Muscle layer of colon (tissue), 2 donors: ENCODE data around the gene HOXA5.

Experiments used
- H3K27ac ChIP-seq: one replicate; pipeline ENCODE4 v1.7.0; 2013; ENCODE audit warnings: low read depth, mild to moderate bottlenecking, low read length, moderate library complexity
- H3K27me3 ChIP-seq, 2 donors: one replicate each; pipeline ENCODE4 v1.7.0; 2013; ENCODE audit warnings: low read length in 2 of 2, mild to moderate bottlenecking in 2 of 2; ENCODE audit not compliant: insufficient read depth in 2 of 2, control insufficient read depth in 1 of 2
- H3K36me3 ChIP-seq: one replicate; pipeline ENCODE4 v1.7.0; 2013; ENCODE audit warnings: mild to moderate bottlenecking, low read length; ENCODE audit not compliant: insufficient read depth
- H3K4me1 ChIP-seq: one replicate; pipeline ENCODE4 v1.7.0; 2013; ENCODE audit warnings: mild to moderate bottlenecking, low read length; ENCODE audit not compliant: insufficient read depth
- H3K4me3 ChIP-seq, 2 donors: one replicate each; pipeline ENCODE4 v1.7.0; 2013; ENCODE audit warnings: low read length in 2 of 2, low read depth in 1 of 2, mild to moderate bottlenecking in 1 of 2, moderate library complexity in 1 of 2
- H3K9ac ChIP-seq: one replicate; pipeline ENCODE4 v1.7.0; 2013; ENCODE audit warnings: low read length
- H3K9me3 ChIP-seq: one replicate; pipeline ENCODE4 v1.7.0; 2013; ENCODE audit warnings: mild to moderate bottlenecking, low read length
- donor health status: abdominal sarcoma.
- donor health status: Adenocarcinoma of cecum.

The HOXA5 gene

GRCh38 chr7:27123477-27124053 is 19.9 kb downstream of the HOXA5 start:
- Histone ChIP-seq H3K9me3 (no peaks in the 10 kb centered on the region), H3K4me3 (peak overlapping the region in 1 of 2 donors; percentile 33), H3K4me1 (peaks cover 70% of the 10 kb centered on the region), H3K36me3 (peaks cover 10% of the 10 kb centered on the region), H3K27ac (peak overlapping the region; percentile 53), H3K27me3 (no peaks in the 10 kb centered on the region), H3K9ac (no peak overlapping the region)

DNA sequence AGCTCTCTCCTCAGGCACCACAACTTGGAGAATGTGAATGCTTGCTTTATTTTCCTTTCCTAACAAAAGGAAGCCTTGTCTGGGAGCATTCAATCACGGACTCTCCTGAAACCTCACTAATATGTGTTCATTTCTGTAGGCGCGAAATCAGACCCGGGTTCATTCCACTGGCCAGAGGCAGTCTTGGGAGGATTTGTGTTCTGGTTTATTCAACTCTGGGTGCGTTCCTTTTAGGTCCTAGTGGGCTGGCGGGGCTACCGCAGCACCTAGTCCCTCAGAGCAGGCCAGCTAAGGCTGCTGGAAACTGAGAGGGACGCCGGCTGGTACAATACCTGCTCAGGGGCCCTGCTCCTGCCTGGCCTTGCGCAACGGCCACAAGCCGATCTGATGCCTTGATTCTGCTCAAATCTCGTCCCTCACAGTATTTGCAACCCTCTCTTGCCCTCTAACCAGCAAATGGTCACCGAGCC is 20.4 kb downstream of the HOXA5 start:
- Histone ChIP-seq H3K9ac (no peak overlapping the region), H3K27me3 (no peaks in the 10 kb centered on the region), H3K4me1 (peaks cover 69% of the 10 kb centered on the region), H3K27ac (peak overlapping the region; percentile 53), H3K9me3 (no peaks in the 10 kb centered on the region), H3K36me3 (peaks cover 10% of the 10 kb centered on the region), H3K4me3 (peak overlapping the region in 1 of 2 donors; percentile 8)

DNA sequence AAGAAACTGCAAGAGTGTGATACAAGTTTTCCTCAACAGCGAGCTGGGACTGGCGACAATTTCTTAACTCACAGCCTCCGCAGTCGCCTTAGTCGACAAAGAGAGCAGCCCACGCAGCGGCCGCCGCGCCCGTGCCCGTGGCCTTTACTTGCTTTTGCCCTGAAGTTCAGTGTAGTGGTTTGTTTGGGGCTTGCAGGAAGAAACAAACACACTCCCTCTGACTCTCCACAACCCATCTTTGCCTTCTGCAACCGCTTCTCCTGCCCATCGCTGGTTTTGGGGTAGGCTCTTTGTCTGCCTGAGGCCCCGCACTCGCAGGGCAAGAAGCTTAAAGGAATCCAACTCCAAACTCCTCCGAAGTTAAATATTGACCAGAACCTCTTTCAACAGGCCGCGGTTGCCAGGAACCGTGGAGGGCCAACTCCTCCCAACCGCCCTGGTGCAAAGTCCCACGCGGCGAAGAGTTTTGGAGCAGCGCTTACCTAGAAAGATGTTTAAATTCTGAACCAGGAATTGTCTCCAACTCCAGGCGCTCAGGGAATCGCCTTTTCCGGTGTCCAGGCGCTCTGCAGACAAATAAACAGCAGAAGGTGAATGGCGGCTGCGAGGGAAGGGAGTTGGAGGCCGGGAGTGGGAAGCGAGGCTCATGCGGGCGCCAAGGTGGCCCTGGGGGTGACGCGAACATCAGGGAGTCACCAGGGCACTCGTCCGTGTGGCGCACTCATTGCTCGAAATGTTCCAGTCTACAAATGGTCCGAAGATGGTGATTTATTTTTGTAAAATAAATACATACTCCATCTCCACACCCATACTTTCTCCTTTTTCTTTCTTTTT is 21.2 kb downstream of the HOXA5 start:
- Histone ChIP-seq H3K4me1 (peaks cover 62% of the 10 kb centered on the region), H3K27me3 (no peaks in the 10 kb centered on the region), H3K4me3 (peak overlapping the region in 1 of 2 donors; percentile 8), H3K27ac (peak overlapping the region; percentile 53), H3K36me3 (peaks cover 10% of the 10 kb centered on the region), H3K9me3 (no peaks in the 10 kb centered on the region), H3K9ac (no peak overlapping the region)

- H3K4me3 ChIP-seq, result peak overlapping the region in 1 of 2 donors; percentile 8
- no peaks in the 10 kb centered on the region for H3K9me3 ChIP-seq
- H3K36me3 ChIP-seq, result peaks cover 10% of the 10 kb centered on the region
- H3K4me1 ChIP-seq, result peaks cover 59% of the 10 kb centered on the region
- H3K27me3 ChIP-seq, result no peaks in the 10 kb centered on the region
- no peak overlapping the region for H3K9ac ChIP-seq
- no peak overlapping the region for H3K27ac ChIP-seq
These were observed 21.8 kb downstream of the HOXA5 start for GRCh38 chr7:27121684-27122076.

DNA sequence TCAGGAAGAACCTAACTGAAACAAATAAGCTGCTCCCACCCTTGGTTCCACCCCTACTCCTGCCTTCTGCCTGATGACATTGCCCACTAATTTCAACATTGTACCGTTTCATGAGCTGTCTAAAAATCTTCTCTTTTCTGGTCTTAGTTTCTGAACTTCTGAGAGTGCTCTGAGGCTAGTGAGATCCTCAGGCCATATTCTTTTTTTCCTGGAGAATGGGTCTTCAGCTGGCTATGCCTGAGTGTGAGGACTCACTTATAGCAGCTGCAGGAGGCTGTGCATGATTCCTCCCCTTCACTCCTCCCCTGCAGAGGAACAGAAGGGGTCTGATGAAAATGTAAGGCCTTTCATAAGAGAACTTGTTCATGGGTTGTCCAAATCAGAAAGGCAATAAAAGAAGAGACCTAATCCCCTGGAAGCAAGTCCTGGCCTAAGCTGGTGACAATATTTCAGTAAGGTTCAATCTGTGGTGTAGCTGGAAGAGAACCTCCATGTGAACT is 24.0 kb downstream of the HOXA5 start:
- H3K9ac ChIP-seq, result no peak overlapping the region

DNA sequence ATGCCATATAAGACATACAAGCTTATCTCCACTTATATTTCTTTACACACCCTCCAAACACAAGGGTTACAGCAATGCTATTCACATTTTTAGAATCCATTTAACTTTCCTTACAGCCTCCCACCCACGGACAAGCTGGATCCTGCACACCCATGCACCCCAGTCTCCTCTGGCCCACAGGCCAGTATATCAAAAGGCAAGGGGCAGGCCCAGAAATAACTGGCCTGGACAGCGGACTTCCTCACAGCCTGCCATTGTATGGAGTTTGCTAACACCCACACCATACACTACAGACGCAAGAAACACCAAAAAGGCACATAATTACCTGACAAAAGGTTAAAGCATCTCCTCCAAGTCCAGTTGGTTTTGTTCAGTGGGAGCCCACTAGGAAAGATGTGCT is 24.9 kb downstream of the HOXA5 start:
- peaks cover 6% of the 10 kb centered on the region for H3K36me3 ChIP-seq
- H3K4me3 ChIP-seq, result peak overlapping the region in 1 of 2 donors; percentile 71
- no peaks in the 10 kb centered on the region for H3K27me3 ChIP-seq
- H3K4me1 ChIP-seq, result peaks cover 47% of the 10 kb centered on the region
- H3K9ac ChIP-seq, result no peak overlapping the region
- peak overlapping the region; percentile 67 for H3K27ac ChIP-seq
- H3K9me3 ChIP-seq, result no peaks in the 10 kb centered on the region

More for the DNA sequence above, 24.0 kb downstream of the HOXA5 start:
- Histone ChIP-seq H3K36me3 (peaks cover 8% of the 10 kb centered on the region), H3K9me3 (no peaks in the 10 kb centered on the region), H3K4me3 (no peak overlapping the region), H3K27ac (no peak overlapping the region), H3K27me3 (no peaks in the 10 kb centered on the region), H3K4me1 (peaks cover 49% of the 10 kb centered on the region)

DNA sequence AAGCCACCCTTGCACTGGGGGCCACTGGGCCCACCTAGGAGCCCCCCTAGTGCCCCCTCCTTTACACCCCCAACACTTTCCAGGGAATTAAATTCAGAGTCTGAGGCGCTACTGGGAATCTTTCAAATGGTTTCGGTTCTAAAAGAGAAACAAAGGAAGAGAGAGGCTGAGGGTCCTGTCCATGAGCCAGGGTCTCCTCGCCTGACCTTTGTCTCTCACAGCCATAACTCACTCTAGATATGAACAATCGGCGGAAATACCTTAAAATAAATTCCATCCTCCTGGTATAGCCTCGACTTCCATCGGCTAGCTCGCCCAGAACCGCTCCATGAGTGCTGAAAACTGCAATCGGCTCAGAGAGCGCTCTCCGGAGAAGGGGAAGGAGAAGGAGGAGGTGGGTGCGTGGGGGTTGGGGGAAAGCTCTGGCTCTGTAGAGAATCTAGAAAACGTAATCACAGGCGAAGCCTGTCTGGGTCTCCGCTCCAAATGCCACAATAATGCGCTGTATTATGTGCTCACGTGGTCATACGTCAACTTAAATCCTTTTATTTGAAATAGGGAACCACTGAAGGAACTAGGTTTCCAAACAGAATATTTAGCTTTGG is 25.5 kb downstream of the HOXA5 start:
- Histone ChIP-seq H3K9me3 (no peaks in the 10 kb centered on the region), H3K36me3 (peaks cover 6% of the 10 kb centered on the region), H3K9ac (peak overlapping the region; percentile 49), H3K4me1 (peaks cover 49% of the 10 kb centered on the region), H3K4me3 (peak overlapping the region in 1 of 2 donors; percentile 71), H3K27me3 (no peaks in the 10 kb centered on the region), H3K27ac (peak overlapping the region; percentile 67)

DNA sequence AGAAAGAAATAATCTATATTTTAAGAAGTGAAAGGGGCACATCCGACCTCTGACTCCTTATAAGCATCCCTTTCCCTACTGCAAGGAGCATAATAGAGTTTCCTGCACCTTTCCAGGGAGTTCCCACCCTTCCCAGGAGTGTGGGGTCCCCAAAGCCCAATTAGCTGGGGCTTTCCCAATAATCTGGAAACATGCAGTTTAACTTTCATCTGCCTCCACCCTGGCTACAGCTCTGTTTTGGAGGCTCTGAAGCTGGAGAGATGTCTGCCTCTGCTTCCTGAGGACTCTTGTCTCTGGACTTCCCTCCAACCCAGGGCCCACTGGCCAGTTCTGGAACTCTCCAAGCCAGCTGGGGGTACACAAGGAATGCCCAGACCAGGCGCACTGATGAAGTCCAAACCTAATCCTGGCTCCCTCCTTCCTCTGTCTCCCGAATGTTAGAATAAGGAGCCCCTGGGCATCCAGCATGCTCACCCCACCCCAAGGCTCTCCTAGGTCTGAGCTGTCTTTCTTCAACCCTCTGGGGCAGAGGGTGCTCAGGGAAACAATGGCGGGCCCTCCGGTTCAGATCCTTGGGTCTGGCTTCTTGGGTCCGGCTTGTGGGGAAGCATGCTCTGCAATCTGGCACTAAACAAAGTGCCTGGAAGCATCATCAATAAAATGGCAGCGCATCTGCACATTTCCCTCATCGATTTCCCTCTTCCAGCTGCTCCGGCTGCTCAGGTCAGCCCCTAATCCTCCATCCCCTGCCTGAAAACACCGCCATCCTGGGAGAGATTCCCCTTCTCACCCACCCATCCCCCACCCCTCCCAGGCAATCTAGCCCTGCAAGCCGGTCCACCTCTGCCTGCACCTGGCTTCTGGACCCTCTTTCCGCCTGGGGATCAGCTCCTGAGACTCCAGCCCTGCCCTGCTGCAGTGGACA is 26.3 kb downstream of the HOXA5 start:
- Histone ChIP-seq H3K9me3 (no peaks in the 10 kb centered on the region), H3K27me3 (no peaks in the 10 kb centered on the region), H3K4me3 (peak overlapping the region; percentile 28 to 71), H3K9ac (peak overlapping the region; percentile 76), H3K36me3 (peaks cover 6% of the 10 kb centered on the region), H3K27ac (peak overlapping the region; percentile 94), H3K4me1 (peaks cover 57% of the 10 kb centered on the region)

GRCh38 chr7:27116031-27116961 is 27.2 kb downstream of the HOXA5 start:
- H3K9ac ChIP-seq, result peak overlapping the region; percentile 76
- H3K36me3 ChIP-seq, result peaks cover 6% of the 10 kb centered on the region
- H3K27ac ChIP-seq, result peak overlapping the region; percentile 94
- no peaks in the 10 kb centered on the region for H3K27me3 ChIP-seq
- H3K4me1 ChIP-seq, result peaks cover 63% of the 10 kb centered on the region
- peak overlapping the region; percentile 43 to 71 for H3K4me3 ChIP-seq
- H3K9me3 ChIP-seq, result no peaks in the 10 kb centered on the region
